Neural progenitor cell (in vitro differentiated cells): ENCODE measurements around the gene ADD3.

Experiments
- CTCF ChIP-seq: fragments of 200-600 bp; sonication (generic); IDR thresholded peaks from 2 replicates; pipeline ENCODE4 v1.5.1; 2017; ENCODE audit warnings: antibody characterized with exemption, mild to moderate bottlenecking
- EZH2 ChIP-seq: fragments of 200-600 bp; sonication (generic); IDR thresholded peaks from 2 replicates; pipeline ENCODE4 v1.6.1; 2017; ENCODE audit warnings: antibody characterized with exemption, mild to moderate bottlenecking, moderate library complexity

- TF ChIP-seq CTCF = no peak
- TF ChIP-seq EZH2 = no peak
Observed at GRCh38 chr10:110141185-110141584, 133.4 kb downstream of the ADD3 start.
